Measurements from ENCODE around the gene MBP. TPM values are rescaled to one million over a fixed set of nuclear protein-coding genes. Genes with fewer than 3 reads are reported as not detected.

The MBP gene
- total and polyA plus RNA-seq, 4 experiments from 2014 or later, result 92.2 to 187 (median 149) TPM

- no peaks in the 10 kb centered on the region for H3K9me3 ChIP-seq (ENCODE audit: control insufficient read depth in 1 of 2, low read length in 2 of 2)
- POLR2A ChIA-PET (ENCODE audit: partially characterized antibody), result interaction anchor here (0.9 to 9.8 kb wide), 3 partner anchors 9 to 72 kb away, joined by 3 to 160 read pairs (median 3); no protein-coding TSS in a partner anchor
- no peak overlapping the region for H3K4me3 Mint-ChIP-seq
- peaks cover 75 to 90% (median 82%) of the 10 kb centered on the region in 4 donors for H3K4me1 Mint-ChIP-seq
- peak overlapping the region in 2 of 7 donors; percentile 51 to 79 for H3K27ac Mint-ChIP-seq
- no peak for DNase-seq
- no peak overlapping the region for H3K27ac ChIP-seq (ENCODE audit: low read depth, low read length)
- H3K27me3 Mint-ChIP-seq, result no peaks in the 10 kb centered on the region
- CTCF ChIA-PET (ENCODE audit: partially characterized antibody), result interaction anchor here (0.7 to 1.6 kb wide), 4 partner anchors 10 to 75 kb away, joined by 3 to 5 read pairs (median 3); no protein-coding TSS in a partner anchor
- H3K36me3 ChIP-seq (ENCODE audit: insufficient read depth, low read length), result no peaks in the 10 kb centered on the region
- H3K27me3 ChIP-seq (ENCODE audit: insufficient read depth, low read length), result no peaks in the 10 kb centered on the region
- H3K4me1 ChIP-seq (ENCODE audit: insufficient read depth, low read length), result peaks cover 95% of the 10 kb centered on the region
- H3K9me3 Mint-ChIP-seq, result no peaks in the 10 kb centered on the region
- intact Hi-C loops (cut with micrococcal nuclease), result loop anchor here (5.0 kb wide), 1 partner anchor 256 kb away; no protein-coding TSS in a partner anchor
- H3K36me3 Mint-ChIP-seq, result peaks cover 11 to 32% of the 10 kb centered on the region in 2 donors
- H3K4me3 ChIP-seq (ENCODE audit: low read length in 2 of 2), result no peak overlapping the region
Observed at GRCh38 chr18:77058290-77058835, 74.2 kb downstream of the MBP start.

- H3K36me3 ChIP-seq (ENCODE audit: insufficient read depth, low read length), result no peaks in the 10 kb centered on the region
- DNase-seq, result no peak
- Mint-ChIP-seq H3K27ac (peak overlapping the region; percentile 85 to 100 (median 97)), H3K27me3 (no peaks in the 10 kb centered on the region), H3K9me3 (no peaks in the 10 kb centered on the region), H3K36me3 (peaks cover 11 to 23% of the 10 kb centered on the region in 2 donors), H3K4me3 (peak overlapping the region; percentile 5 to 92 (median 41)), H3K4me1 (peaks cover 63 to 90% (median 80%) of the 10 kb centered on the region in 4 donors)
- ChIA-PET CTCF (ENCODE audit: partially characterized antibody) (interaction anchor here (0.8 to 13.0 kb wide), 8 partner anchors 13 to 93 kb away, joined by 3 to 141 read pairs (median 5); no protein-coding TSS in a partner anchor), POLR2A (ENCODE audit: partially characterized antibody) (interaction anchor here (4.2 to 9.8 kb wide), 3 partner anchors 11 to 74 kb away, joined by 28 to 160 read pairs (median 68); partner anchors contain the start of gene MBP)
- peak overlapping the region; percentile 84 for H3K27ac ChIP-seq (ENCODE audit: low read depth, low read length)
- intact Hi-C loops (cut with micrococcal nuclease), result loop anchor here (5.0 kb wide), 1 partner anchor 255 kb away; no protein-coding TSS in a partner anchor
- H3K27me3 ChIP-seq (ENCODE audit: insufficient read depth, low read length), result no peaks in the 10 kb centered on the region
- H3K9me3 ChIP-seq (ENCODE audit: control insufficient read depth in 1 of 2, low read length in 2 of 2), result no peaks in the 10 kb centered on the region
- H3K4me1 ChIP-seq (ENCODE audit: insufficient read depth, low read length), result peaks cover 95% of the 10 kb centered on the region
- H3K4me3 ChIP-seq (ENCODE audit: low read length in 2 of 2), result no peak overlapping the region
Observed at GRCh38 chr18:77057006-77057395, 75.6 kb downstream of the MBP start.

GRCh38 chr18:77056344-77057005 is 76.1 kb downstream of the MBP start:
- peaks cover 95% of the 10 kb centered on the region for H3K4me1 ChIP-seq (ENCODE audit: insufficient read depth, low read length)
- no peaks in the 10 kb centered on the region for H3K9me3 Mint-ChIP-seq
- no peaks in the 10 kb centered on the region for H3K27me3 Mint-ChIP-seq
- no peaks in the 10 kb centered on the region for H3K27me3 ChIP-seq (ENCODE audit: insufficient read depth, low read length)
- H3K27ac ChIP-seq (ENCODE audit: low read depth, low read length), result peak overlapping the region; percentile 84
- peak overlapping the region; percentile 15 to 92 (median 82) for H3K4me3 Mint-ChIP-seq
- POLR2A ChIA-PET (ENCODE audit: partially characterized antibody), result interaction anchor here (1.5 to 9.8 kb wide), 5 partner anchors 11 to 75 kb away, joined by 3 to 160 read pairs (median 28); partner anchors contain the start of gene MBP
- DNase-seq, result no peak
- CTCF ChIA-PET (ENCODE audit: partially characterized antibody), result interaction anchor here (1.2 to 13.0 kb wide), 8 partner anchors 14 to 154 kb away, joined by 3 to 141 read pairs (median 10); no protein-coding TSS in a partner anchor
- H3K27ac Mint-ChIP-seq, result peak overlapping the region; percentile 93 to 100 (median 97)
- peaks cover 63 to 90% (median 80%) of the 10 kb centered on the region in 4 donors for H3K4me1 Mint-ChIP-seq
- H3K36me3 Mint-ChIP-seq, result peaks cover 11 to 23% of the 10 kb centered on the region in 2 donors
- no peaks in the 10 kb centered on the region for H3K36me3 ChIP-seq (ENCODE audit: insufficient read depth, low read length)
- intact Hi-C loops (cut with micrococcal nuclease), result loop anchor here (5.0 kb wide), 1 partner anchor 254 kb away; no protein-coding TSS in a partner anchor
- H3K4me3 ChIP-seq (ENCODE audit: low read length in 2 of 2), result peak overlapping the region in 1 of 2 donors; percentile 27
- no peaks in the 10 kb centered on the region for H3K9me3 ChIP-seq (ENCODE audit: control insufficient read depth in 1 of 2, low read length in 2 of 2)

- H3K4me1 ChIP-seq (ENCODE audit: insufficient read depth, low read length), result peaks cover 91% of the 10 kb centered on the region
- intact Hi-C loops (cut with micrococcal nuclease), result loop anchor here (1.0 to 5.0 kb wide), 6 partner anchors 8 to 253 kb away; partner anchors contain the start of gene MBP
- POLR2A ChIA-PET (ENCODE audit: partially characterized antibody), result interaction anchor here (0.6 to 9.8 kb wide), 17 partner anchors 12 to 232 kb away, joined by 3 to 160 read pairs (median 6); partner anchors contain the start of gene MBP
Observed at GRCh38 chr18:77055429-77056300, 76.9 kb downstream of the MBP start.

GRCh38 chr18:77054606-77055428 is 77.8 kb downstream of the MBP start:
- Mint-ChIP-seq H3K27ac (peak overlapping the region; percentile 93 to 100 (median 97)), H3K36me3 (peaks cover 7 to 22% of the 10 kb centered on the region in 2 donors), H3K4me1 (peaks cover 56 to 79% (median 68%) of the 10 kb centered on the region in 4 donors), H3K4me3 (peak overlapping the region; percentile 72 to 92 (median 86)), H3K9me3 (no peaks in the 10 kb centered on the region), H3K27me3 (no peaks in the 10 kb centered on the region)
- ChIA-PET CTCF (ENCODE audit: partially characterized antibody) (interaction anchor here (0.6 to 13.0 kb wide), 39 partner anchors 8 to 252 kb away, joined by 3 to 141 read pairs (median 4); partner anchors contain the start of gene MBP), POLR2A (ENCODE audit: partially characterized antibody) (interaction anchor here (0.6 to 9.8 kb wide), 21 partner anchors 13 to 231 kb away, joined by 3 to 160 read pairs (median 5); partner anchors contain the start of gene MBP)
- Histone ChIP-seq H3K9me3 (ENCODE audit: control insufficient read depth in 1 of 2, low read length in 2 of 2) (no peaks in the 10 kb centered on the region), H3K4me1 (ENCODE audit: insufficient read depth, low read length) (peaks cover 83% of the 10 kb centered on the region), H3K27ac (ENCODE audit: low read depth, low read length) (peak overlapping the region; percentile 84), H3K36me3 (ENCODE audit: insufficient read depth, low read length) (no peaks in the 10 kb centered on the region), H3K4me3 (ENCODE audit: low read length in 2 of 2) (peak overlapping the region in 1 of 2 donors; percentile 54), H3K27me3 (ENCODE audit: insufficient read depth, low read length) (no peaks in the 10 kb centered on the region)
- intact Hi-C loops (cut with micrococcal nuclease), result loop anchor here (1.0 to 5.0 kb wide), 7 partner anchors 8 to 253 kb away; partner anchors contain the start of gene MBP
- peak; percentile 80 to 88 (median 86) for DNase-seq

More at GRCh38 chr18:77055429-77056300, 76.9 kb downstream of the MBP start:
- Mint-ChIP-seq H3K36me3 (peaks cover 11 to 22% of the 10 kb centered on the region in 2 donors), H3K9me3 (no peaks in the 10 kb centered on the region), H3K27ac (peak overlapping the region; percentile 93 to 100 (median 97)), H3K27me3 (no peaks in the 10 kb centered on the region), H3K4me3 (peak overlapping the region; percentile 7 to 92 (median 82)), H3K4me1 (peaks cover 59 to 87% (median 74%) of the 10 kb centered on the region in 4 donors)
- Histone ChIP-seq H3K36me3 (ENCODE audit: insufficient read depth, low read length) (no peaks in the 10 kb centered on the region), H3K27me3 (ENCODE audit: insufficient read depth, low read length) (no peaks in the 10 kb centered on the region), H3K4me3 (ENCODE audit: low read length in 2 of 2) (peak overlapping the region; percentile 10 to 27), H3K9me3 (ENCODE audit: control insufficient read depth in 1 of 2, low read length in 2 of 2) (no peaks in the 10 kb centered on the region), H3K27ac (ENCODE audit: low read depth, low read length) (peak overlapping the region; percentile 84)
- CTCF ChIA-PET (ENCODE audit: partially characterized antibody), result interaction anchor here (0.7 to 13.0 kb wide), 30 partner anchors 8 to 253 kb away, joined by 3 to 141 read pairs (median 6); partner anchors contain the start of gene MBP
- peak in 2 of 5 donors; percentile 24 to 49 for DNase-seq
